Measurements from ENCODE around the gene SYNDIG1.

The SYNDIG1 gene

DNA sequence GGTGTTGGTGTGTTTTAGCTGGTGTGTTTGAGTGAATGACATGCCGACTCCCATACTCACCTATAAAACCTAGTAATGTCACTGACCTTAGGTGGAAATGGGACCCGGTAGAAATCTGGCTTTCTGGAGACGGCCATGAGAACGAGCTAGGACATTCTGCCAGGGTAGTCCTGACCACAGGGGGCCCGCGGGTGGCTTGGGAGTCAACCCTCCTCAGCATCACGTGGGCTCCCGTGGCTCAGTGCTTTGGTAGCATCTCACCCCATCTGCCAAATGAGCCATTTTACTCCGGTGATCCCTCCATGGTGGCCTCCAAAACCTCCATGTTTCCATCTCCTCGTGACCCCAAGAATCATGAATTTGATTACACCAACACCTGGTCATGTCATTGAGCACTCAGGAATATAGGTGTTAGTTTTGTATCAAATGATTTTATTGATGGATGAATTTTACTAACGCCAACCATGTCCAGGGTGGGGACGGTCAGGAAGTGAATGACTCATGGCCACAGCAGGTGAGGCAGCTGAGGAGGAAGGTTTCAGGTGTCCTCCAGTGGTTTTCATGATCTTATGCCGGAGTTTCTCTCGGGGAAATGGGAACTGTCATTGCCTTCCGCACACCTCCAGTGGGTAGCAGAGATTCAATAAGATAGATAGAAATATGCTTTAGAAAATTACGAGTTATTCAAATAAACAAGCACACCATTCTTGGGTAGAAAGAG, 195.0 kb downstream of the SYNDIG1 start:
- no peak for DNase-seq

DNA sequence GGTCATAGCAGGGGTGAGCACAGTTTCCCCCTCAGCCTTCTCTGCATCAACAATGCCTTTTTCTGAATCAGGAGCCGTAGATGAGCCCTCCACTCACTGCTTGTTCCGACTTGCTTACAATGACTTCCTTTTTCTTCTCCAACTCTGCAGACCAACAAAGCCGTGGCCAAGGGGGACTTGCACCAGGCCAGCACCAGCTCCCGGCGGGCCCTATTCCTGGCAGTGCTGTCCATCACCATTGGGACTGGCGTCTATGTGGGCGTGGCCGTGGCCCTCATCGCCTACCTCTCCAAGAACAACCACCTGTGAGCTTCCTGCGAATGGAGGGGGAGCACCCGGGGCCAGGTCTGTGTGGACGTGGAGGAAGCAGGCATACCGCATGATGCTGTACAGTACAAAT, 195.8 kb downstream of the SYNDIG1 start:
- no peak for DNase-seq

GRCh38 chr20:24665741-24666191, 196.3 kb downstream of the SYNDIG1 start:
- DNase-seq: no peak

DNA sequence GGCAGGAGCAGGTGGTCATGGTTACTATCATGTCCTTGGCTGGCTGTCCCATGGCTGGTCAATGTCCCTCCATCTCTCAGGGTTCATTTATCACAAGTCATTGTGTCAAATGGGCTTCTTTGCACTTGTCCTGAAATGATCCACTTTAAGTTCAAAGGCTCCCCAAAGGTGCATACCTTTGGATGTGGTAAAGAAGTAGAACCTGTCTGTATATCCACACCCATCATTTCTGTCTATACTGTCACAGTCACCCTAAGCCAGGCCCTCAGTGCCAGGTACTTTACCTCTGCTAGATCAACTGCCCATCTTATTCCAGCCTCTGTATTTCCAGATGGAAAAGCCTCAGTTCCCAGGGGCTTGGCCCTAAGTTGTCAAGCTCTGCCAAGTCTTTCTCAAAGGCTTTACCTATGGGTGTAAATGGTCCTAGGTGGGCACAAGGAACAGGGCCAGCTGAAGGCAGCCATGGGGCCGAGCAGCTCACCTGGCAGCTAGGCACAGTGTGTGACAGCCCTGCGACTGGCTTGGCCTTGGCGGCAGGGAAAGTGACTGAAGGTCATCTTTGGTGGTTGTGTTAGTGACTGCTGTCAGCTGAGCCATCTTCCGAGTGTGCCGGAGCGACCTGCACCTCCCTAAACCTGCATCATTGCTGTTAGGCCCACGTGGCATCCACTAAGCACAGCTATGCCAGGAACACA, 198.4 kb downstream of the SYNDIG1 start:
- no peak for DNase-seq

- no peak for DNase-seq
Observed at GRCh38 chr20:24668384-24668702, 198.9 kb downstream of the SYNDIG1 start.

DNA sequence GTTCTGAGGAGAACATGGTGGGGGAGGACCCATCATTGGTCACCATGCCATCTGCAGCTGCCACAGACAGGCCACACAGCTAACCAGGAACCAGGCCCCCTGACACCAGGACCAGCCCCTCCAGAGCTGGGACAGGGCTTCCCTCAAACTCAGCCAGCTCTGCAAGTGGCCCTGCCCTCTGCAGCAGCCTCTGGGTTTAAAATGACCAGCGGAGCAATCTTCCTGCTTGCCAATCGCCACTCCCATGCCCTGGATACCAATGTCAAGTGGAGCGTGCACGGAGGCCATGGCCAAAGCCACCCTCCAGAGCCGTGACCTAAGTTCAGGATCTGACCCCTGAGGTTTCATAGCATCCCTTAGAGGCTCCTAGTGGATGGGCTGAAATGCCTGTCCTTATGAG, 199.4 kb downstream of the SYNDIG1 start:
- no peak for DNase-seq

DNA sequence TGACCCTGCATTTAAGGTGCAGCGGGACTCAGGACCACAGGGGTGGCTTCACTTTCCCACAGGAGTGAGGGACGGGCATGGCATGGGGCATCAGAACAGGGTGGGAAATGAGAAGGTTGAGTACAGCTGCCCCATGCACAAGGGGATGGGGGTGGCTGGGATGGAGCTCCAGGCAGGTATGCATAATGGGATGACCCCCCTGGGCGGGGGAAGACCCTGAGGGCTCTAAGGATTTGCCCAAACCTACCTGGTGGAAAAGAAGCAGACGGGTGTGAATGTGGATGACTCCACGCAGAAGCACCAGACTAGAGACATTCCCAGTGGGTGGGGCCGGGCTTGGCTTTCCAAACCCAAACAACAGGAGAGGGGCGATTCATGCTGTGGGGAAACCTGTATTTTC, 200.3 kb downstream of the SYNDIG1 start:
- DNase-seq: no peak

GRCh38 chr20:24670341-24670872, 201.0 kb downstream of the SYNDIG1 start:
- no peak for DNase-seq

- DNase-seq: no peak
Observed at GRCh38 chr20:24670981-24671380, 201.6 kb downstream of the SYNDIG1 start.

DNA sequence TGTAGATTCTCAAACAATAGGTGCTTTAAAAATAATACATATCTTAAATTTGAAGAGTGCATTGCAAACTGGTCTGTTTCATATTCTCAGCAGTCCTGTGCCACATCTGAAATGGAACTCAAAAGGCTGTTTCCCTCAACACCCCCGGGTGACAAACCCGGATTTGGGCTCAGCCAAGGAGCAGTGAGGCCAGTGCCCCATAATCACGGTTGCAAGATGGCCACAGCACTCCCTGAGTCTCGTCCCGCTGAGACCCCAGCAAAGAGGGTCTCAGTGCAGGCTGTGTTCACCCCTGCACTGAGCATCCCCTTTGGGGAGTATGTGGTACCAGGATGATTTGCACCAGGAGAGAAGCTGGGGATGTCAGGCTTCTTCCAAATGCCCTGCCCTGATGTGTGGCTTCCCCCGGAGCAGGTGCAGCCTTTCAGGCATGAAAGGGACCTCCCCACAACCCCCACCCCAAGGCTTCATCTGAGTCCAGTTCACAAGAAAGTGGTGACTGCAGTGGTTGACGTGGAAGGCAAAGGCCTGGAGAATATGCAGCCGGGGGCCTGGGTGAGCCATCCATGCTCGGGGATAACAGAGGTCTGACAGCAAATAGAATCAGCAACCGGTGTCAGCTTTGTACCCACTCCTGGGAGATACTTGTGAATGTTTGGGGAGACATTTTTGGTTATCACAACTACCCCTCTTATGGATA, 202.9 kb downstream of the SYNDIG1 start:
- no peak for DNase-seq

GRCh38 chr20:24672886-24673677, 203.7 kb downstream of the SYNDIG1 start:
- no peak for DNase-seq

DNA sequence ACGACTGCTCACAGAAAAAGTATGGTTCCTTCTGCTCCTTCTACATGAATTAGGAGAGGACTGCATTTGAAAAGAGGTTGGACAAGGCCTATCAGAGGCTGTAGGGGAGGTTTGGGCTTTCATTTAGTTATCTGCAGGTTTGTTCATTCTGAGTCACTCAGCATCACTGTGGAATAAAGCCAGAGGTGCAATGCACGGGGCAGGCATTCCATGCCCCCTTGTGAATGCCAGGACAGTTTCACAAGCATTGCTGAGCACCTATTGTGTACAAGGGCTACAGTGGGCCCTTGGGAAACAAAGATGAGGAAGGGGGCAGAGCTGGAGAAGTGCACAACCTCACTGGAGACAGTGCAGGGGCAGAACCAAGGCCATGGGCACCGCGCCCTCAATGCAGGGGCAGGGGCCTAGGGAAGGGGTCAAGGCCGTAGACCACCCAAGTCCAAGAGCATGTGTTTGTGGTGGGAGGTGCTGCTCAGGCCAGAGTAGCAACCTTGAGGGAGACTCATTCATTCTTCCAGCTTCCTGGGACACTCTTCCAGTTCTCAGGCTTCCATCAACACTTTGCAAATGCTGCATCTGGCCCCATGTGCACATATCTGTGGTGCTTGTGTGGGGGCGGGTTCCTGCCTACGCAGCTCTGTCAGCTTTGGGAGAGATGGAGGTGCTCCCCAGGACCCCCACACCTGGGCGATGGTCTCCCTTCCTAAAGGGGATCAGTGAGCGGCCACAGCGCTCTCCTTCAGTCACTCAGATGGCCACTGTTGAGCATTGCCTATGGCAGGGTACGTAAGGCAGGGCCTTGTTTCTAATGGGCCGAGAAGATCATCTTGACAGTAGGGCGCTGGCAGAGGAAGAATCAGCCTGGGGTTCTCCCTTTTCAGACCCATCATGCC, 204.5 kb downstream of the SYNDIG1 start:
- no peak for DNase-seq

GRCh38 chr20:24674921-24675605, 205.6 kb downstream of the SYNDIG1 start:
- DNase-seq: no peak

- DNase-seq: no peak
Observed at GRCh38 chr20:24675651-24676352, 206.4 kb downstream of the SYNDIG1 start.

DNA sequence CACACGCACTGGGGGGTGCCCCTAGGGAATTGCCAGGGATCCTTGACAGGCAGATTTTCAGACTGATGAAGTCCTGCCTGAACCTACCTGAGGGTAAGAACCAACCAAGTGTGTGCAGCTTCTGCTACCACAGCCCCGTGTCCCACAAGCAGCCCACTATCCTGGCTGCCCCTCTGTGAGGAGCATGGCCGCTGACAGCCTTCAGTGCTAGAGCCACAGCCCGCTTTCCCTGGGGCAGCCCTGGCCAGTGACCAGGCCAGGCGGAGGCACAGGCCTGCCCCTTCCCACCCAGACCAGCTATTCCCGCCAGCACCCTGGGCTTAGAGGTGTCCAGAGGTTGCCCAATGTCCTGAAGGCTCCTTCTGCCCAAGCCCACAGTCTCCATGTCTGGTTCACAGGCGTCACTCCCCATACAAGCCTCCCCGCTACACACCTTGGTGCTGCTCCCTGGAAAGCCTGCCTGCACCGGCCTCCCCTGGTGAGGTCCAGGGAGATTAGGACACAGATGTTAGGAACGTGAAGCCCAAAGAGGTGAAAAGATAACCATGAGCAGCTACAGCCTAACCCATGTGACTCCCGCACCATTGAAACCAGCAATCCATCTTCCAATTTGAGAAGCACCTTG, 207.0 kb downstream of the SYNDIG1 start:
- no peak for DNase-seq

DNA sequence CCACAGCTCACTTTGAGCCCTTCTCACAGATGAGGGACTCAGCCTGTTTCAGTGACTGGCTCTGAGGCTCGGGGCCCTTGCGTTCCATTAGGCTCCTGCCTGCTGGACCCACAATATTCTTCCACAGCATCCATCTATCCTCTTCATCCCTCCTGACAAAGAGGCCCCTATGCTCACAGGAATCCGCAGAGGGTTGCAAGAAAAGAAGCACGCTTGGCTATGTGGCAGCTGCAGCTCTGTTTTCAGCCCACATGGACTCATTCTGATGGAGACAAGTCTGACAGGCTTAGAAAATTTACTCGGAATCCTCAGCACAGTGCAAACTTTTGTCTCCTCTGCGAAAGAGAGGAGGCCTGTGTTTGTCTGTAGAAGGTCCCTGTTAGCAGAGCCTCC, 207.5 kb downstream of the SYNDIG1 start:
- DNase-seq: no peak

- DNase-seq: no peak
Observed at GRCh38 chr20:24677626-24678315, 208.3 kb downstream of the SYNDIG1 start.

DNA sequence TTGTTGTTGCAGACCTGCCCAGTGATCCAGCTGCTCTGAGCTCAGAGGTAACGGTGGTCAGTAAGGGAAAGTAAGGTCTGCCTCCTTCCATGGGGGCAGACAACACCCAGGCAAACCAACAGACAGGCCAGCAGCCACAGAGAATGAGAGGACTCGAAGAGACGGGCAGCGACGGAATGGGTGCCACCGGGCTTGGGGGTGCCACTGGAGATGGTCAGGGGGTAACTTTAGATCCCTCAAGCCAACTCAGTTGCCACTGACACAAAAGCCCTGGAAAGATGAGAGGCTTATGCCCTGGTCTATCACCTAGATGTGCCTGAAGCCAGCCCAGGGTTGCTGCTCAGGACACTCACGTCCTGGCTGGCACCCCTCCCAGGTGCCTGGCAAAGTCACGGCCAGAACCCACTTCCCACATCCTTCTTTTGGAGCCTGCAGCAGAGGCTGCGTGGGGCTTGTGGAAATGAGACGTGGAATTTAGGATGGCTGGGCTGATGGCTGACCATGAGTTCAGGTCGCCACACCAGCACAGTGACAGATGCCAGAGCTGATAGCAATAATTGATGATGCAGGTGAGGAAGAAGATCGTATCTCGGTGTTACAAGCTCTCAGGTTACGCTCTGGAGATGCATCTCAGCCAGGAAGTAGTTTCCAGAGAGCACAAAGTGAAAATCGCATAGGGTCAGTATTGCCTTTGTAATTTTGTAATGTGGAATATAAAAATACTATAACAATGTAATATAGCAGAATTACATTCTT, 209.1 kb downstream of the SYNDIG1 start:
- no peak for DNase-seq

Measured in NCI-H1930 (cell line).